Ascending aorta (tissue), 2 donors: ENCODE measurements around the gene NACC2. TPM values are rescaled to one million over a fixed set of nuclear protein-coding genes. Genes with fewer than 3 reads are reported as not detected.

Experiments used
- DNase-seq, 2 donors: peaks; one replicate each; pipeline ENCODE4 v3.0.0-alpha.2; 2019; ENCODE audit warnings: low spot score in 2 of 2
- H3K27ac ChIP-seq, 2 donors: fragments of 200-600 bp; sonication (generic); one replicate each; pipeline ENCODE4 v1.5.1; 2016 to 2017; ENCODE audit warnings: mild to moderate bottlenecking in 1 of 2
- H3K27me3 ChIP-seq: fragments of 200-600 bp; sonication (generic); one replicate; pipeline ENCODE4 v1.5.1; 2017
- H3K36me3 ChIP-seq, 2 donors: fragments of 200-600 bp; sonication (generic); one replicate each; pipeline ENCODE4 v1.5.1; 2016
- H3K4me1 ChIP-seq, 2 donors: fragments of 200-600 bp; sonication (generic); one replicate each; pipeline ENCODE4 v1.5.1; 2016 to 2017; ENCODE audit warnings: mild to moderate bottlenecking in 1 of 2
- H3K4me3 ChIP-seq, 2 donors: fragments of 200-600 bp; sonication (generic); one replicate each; pipeline ENCODE4 v1.5.1; 2016 to 2017; ENCODE audit warnings: mild to moderate bottlenecking in 1 of 2
- H3K9me3 ChIP-seq, 2 donors: fragments of 200-600 bp; sonication (generic); one replicate each; pipeline ENCODE4 v1.5.1; 2016
- intact Hi-C: fragments of 100-400 bp; cut with DNase I; formaldehyde crosslinking; loops from one replicate; pipeline ENCODE4 v1.15.1; 2023
- total RNA-seq: library from RNA; depleted of rRNA; stranded (reverse); fragments of >200 nt; gene quantifications from one replicate; pipeline ENCODE4 v1.1.0, GENCODE V29; 2016
- TF ChIP-seq, protein P1 (sequence below), 3 experiments: fragments of 200-600 bp in 2 of 3; fragments of 450-650 bp in 1 of 3; sonication (generic) in 2 of 3; IDR thresholded peaks; one replicate each; pipeline ENCODE4 v1.5.1; 2016 to 2019; ENCODE audit warnings: antibody characterized with exemption in 3 of 3, mild to moderate bottlenecking in 1 of 3, moderate library complexity in 1 of 3

Gene NACC2
- total RNA-seq, 1 donor from 2014 or later: 72.2 TPM

DNA sequence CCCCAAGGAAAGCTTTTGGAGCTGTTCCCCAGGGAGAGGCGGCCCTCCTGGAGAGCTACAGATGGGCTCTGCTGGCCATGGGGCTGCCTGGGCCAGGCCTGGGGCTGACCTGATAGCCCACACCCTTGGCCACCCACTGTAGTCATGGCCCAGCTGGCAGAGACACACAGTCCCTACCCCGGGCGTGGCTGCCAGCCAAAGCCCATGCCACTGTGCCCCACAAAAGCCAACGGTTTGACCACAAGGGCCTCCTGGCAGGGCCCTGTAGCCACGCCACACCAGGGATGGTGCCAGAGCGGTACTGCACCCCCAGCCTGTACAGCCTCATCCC, 15.2 kb downstream of the NACC2 start:
- H3K27ac ChIP-seq: peak overlapping the region; percentile 45 to 65
- intact Hi-C loops: no loop called here

DNA sequence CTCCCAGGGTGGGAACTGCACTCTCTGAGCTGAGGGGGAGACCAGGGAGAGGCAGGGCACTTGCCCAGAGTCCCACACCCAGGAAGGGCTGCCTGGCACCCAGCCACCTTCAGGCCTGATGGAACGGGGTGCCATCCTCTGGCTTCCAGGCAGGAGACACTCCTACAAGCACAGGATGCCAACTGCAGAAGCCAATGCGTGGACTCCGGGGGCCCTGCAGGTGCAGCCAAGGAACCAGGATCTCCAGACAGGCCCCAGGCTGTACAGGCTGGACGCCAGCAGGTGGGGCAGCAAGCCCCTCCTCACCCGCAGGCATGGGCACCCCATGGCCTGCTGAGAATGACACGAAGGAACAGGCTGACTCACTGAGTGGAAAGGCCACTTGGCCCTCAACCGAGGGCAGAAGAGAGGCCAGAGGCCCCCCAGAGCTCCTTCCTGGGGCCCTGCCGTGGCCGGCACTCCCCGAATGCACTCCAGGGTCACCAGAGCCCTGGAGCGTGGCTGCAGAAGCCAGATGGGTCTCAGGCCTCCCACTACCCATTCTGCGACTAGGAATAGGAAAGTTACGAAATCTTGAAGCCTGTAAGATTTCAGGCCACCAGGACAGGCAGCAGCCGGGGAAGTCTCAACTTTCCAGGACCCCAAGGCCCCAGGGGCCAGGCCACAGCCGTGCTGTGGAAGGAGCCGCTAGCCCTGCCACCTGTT, 15.7 kb downstream of the NACC2 start:
- intact Hi-C loops: no loop called here
- TF ChIP-seq, protein P1, sequence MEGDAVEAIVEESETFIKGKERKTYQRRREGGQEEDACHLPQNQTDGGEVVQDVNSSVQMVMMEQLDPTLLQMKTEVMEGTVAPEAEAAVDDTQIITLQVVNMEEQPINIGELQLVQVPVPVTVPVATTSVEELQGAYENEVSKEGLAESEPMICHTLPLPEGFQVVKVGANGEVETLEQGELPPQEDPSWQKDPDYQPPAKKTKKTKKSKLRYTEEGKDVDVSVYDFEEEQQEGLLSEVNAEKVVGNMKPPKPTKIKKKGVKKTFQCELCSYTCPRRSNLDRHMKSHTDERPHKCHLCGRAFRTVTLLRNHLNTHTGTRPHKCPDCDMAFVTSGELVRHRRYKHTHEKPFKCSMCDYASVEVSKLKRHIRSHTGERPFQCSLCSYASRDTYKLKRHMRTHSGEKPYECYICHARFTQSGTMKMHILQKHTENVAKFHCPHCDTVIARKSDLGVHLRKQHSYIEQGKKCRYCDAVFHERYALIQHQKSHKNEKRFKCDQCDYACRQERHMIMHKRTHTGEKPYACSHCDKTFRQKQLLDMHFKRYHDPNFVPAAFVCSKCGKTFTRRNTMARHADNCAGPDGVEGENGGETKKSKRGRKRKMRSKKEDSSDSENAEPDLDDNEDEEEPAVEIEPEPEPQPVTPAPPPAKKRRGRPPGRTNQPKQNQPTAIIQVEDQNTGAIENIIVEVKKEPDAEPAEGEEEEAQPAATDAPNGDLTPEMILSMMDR (IDR thresholded peaks at IDR 0.05): no peak
- peaks cover 2 to 12% of the 10 kb centered on the region in 2 donors for H3K36me3 ChIP-seq
- no peak for DNase-seq
- H3K27ac ChIP-seq: peak overlapping the region; percentile 45 to 65
- no peaks in the 10 kb centered on the region for H3K27me3 ChIP-seq
- H3K9me3 ChIP-seq: no peaks in the 10 kb centered on the region
- peaks cover 11 to 34% of the 10 kb centered on the region in 2 donors for H3K4me1 ChIP-seq
- no peak overlapping the region for H3K4me3 ChIP-seq

More for the DNA sequence above, 15.2 kb downstream of the NACC2 start:
- TF ChIP-seq, protein P1 (IDR thresholded peaks at IDR 0.05): no peak
- Histone ChIP-seq H3K27me3 (no peaks in the 10 kb centered on the region), H3K36me3 (peaks cover 0 to 7% of the 10 kb centered on the region in 2 donors), H3K4me3 (no peak overlapping the region), H3K9me3 (no peaks in the 10 kb centered on the region), H3K4me1 (peaks cover 11 to 34% of the 10 kb centered on the region in 2 donors)
- DNase-seq: no peak

DNA sequence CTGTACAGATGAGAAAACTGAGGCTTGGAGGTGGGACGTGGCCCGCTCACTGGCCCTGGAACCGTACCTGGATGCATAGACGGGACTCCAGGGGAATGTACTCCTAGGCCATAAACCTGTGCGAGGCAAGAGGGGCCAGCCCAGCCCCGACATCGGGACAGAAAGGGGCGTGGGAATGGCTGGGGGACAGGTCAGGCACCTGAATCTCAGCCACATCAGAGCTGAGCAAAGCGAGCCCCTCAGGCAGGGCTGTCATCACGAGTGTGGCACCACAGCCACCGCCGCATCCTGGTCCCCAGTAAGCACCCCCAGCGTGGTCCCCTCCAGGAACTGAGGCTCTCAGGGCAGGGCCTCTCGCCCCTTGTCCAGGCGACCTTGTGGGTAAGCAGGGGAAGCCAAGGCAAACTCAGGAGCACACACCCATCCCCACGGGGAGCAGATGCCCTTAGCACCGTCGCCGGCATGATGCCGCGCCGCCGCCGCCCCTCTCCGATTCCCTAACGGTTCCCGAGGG, 16.5 kb downstream of the NACC2 start:
- H3K27me3 ChIP-seq: no peaks in the 10 kb centered on the region
- peak overlapping the region in 1 of 2 donors; percentile 65 for H3K27ac ChIP-seq
- no peaks in the 10 kb centered on the region for H3K9me3 ChIP-seq
- H3K4me3 ChIP-seq: no peak overlapping the region
- peaks cover 11 to 34% of the 10 kb centered on the region in 2 donors for H3K4me1 ChIP-seq
- TF ChIP-seq, protein P1 (IDR thresholded peaks at IDR 0.05): no peak
- H3K36me3 ChIP-seq: peaks cover 2 to 12% of the 10 kb centered on the region in 2 donors
- DNase-seq: no peak
- intact Hi-C loops: no loop called here

DNA sequence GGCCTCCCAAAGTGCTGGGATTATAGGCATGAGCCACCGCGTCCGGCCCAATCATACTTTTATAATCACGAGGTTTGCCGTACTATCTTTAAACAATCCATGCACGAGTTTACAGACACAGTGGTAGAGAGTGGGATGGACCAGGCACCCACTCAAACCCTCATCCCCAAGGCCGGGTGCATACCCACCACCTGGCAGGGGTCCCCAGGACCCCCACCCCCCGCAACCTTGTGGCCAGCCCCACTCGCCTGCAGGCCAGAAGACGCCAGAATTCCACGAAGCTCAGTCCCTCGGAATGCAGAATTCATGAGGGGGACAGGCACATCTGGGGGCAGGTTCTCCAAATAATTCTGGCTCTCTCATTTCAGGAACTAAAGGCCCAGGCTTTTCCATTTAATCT, 17.1 kb downstream of the NACC2 start:
- Histone ChIP-seq H3K36me3 (peaks cover 2 to 12% of the 10 kb centered on the region in 2 donors), H3K4me3 (no peak overlapping the region), H3K27ac (no peak overlapping the region), H3K27me3 (no peaks in the 10 kb centered on the region), H3K9me3 (no peaks in the 10 kb centered on the region), H3K4me1 (peaks cover 11 to 34% of the 10 kb centered on the region in 2 donors)
- intact Hi-C loops: no loop called here
- DNase-seq: no peak
- TF ChIP-seq, protein P1 (IDR thresholded peaks at IDR 0.05): no peak

DNA sequence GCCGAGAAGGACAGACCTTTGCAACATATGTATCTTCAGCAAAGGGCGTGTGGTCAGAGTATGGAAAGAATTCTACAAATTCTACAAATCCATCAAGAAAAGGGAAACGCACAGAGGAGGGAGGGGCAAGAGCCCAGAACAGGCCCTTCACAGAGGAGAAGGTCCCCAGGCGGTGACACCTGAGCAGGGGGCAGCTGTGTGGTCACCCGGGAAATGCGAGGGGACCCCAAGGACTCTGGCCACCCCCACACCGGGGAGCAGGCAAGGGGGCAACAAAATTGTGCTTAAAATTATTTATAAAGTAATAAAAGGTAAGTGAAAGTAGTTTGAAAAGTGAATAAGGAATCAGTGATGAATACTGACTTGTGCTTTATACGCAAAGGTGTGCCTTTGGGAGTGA, 17.6 kb downstream of the NACC2 start:
- H3K9me3 ChIP-seq: no peaks in the 10 kb centered on the region
- intact Hi-C loops: no loop called here
- peaks cover 11 to 34% of the 10 kb centered on the region in 2 donors for H3K4me1 ChIP-seq
- TF ChIP-seq, protein P1 (IDR thresholded peaks at IDR 0.05): no peak
- H3K27ac ChIP-seq: no peak overlapping the region
- H3K4me3 ChIP-seq: no peak overlapping the region
- DNase-seq: no peak
- H3K36me3 ChIP-seq: peaks cover 2 to 12% of the 10 kb centered on the region in 2 donors
- no peaks in the 10 kb centered on the region for H3K27me3 ChIP-seq
